Left lung (tissue), 10 donors: ENCODE measurements around the gene TMEM271. TPM values are rescaled to one million over a fixed set of nuclear protein-coding genes. Genes with fewer than 3 reads are reported as not detected.
"Not testable (repeated sequence)": the region's sequence is repeated elsewhere in the genome, so short reads cannot be mapped to it uniquely, and the experiment has no call there.

Experiments used
- ATAC-seq: fragments of 200-7000 bp; cut with Tn5 transposase; one replicate; pipeline ENCODE4 v1.9.1; 2020; ENCODE audit warnings: moderate library complexity
- DNase-seq, 4 donors: peaks; one replicate each; pipeline ENCODE4 v3.0.0-alpha.2; 2013 to 2020
- H3K27ac ChIP-seq, 2 donors: fragments of 200-600 bp; sonication (generic) in 1 of 2; one replicate each; pipeline versions ENCODE4 v1.5.0 to v1.8.0; 2020 to 2021
- H3K27me3 ChIP-seq, 2 donors: fragments of 200-600 bp; sonication (generic) in 1 of 2; one replicate each; pipeline versions ENCODE4 v1.5.0 to v1.8.0; 2020 to 2021
- H3K36me3 ChIP-seq, 2 donors: fragments of 200-600 bp; sonication (generic) in 1 of 2; one replicate each; pipeline versions ENCODE4 v1.5.0 to v1.8.0; 2020 to 2021
- H3K4me1 ChIP-seq, 2 donors: fragments of 200-600 bp; one replicate each; pipeline ENCODE4 v1.8.0; 2021
- H3K4me3 ChIP-seq, 2 donors: fragments of 200-600 bp; sonication (generic) in 1 of 2; one replicate each; pipeline versions ENCODE4 v1.5.0 to v1.8.0; 2020 to 2021; ENCODE audit warnings: mild to moderate bottlenecking in 1 of 2
- H3K9me3 ChIP-seq, 2 donors: fragments of 200-600 bp; sonication (generic) in 1 of 2; one replicate each; pipeline versions ENCODE4 v1.5.0 to v1.8.0; 2020 to 2021
- CTCF ChIP-seq, 2 donors: fragments of 200-600 bp; sonication (generic) in 1 of 2; IDR thresholded peaks; one replicate each; pipeline versions ENCODE4 v1.5.0 to v1.8.0; 2021; ENCODE audit warnings: antibody characterized with exemption in 2 of 2
- intact Hi-C, 2 donors: fragments of 100-400 bp; cut with DNase I; formaldehyde crosslinking; loops; one replicate each; pipeline versions ENCODE4 v1.11.2 to v1.14.2; 2022
- polyA plus RNA-seq, 6 donors: library from polyadenylated mRNA; unstranded; fragments of 120-200 nt; gene quantifications; one replicate each; pipeline ENCODE4 v1.2.1, GENCODE V29; 2013; ENCODE audit not compliant: insufficient read length in 6 of 6
- total RNA-seq, 2 donors: library from RNA; stranded (reverse); fragmentation: NEBNext Ultra II Directional; extraction: Animal tissue kit (Norgen Biotek cat#: 25700); gene quantifications; one replicate each; pipeline ENCODE4 v1.2.1, GENCODE V29; 2021
- donor health status: DM: no; HTN: yes; CAD: no.
- donor health status: DM: no; HTN: no; CAD: no.

Gene TMEM271
- total and polyA plus RNA-seq, 8 donors, result not detected

GRCh38 chr4:568962-569361 is 7.1 kb downstream of the TMEM271 start:
- intact Hi-C loops, result no loop called here
- H3K36me3 ChIP-seq, result no peaks in the 10 kb centered on the region
- H3K27me3 ChIP-seq, result peaks cover 18 to 58% of the 10 kb centered on the region in 2 donors
- H3K9me3 ChIP-seq, result peaks cover 0 to 3% of the 10 kb centered on the region in 2 donors
- no peak overlapping the region for H3K27ac ChIP-seq
- DNase-seq (peak in 1 of 4 donors; percentile 51), ATAC-seq (no peak)
- H3K4me1 ChIP-seq, result no peaks in the 10 kb centered on the region
- no peak for TF ChIP-seq CTCF (IDR thresholded peaks at IDR 0.05)
- H3K4me3 ChIP-seq, result no peak overlapping the region

GRCh38 chr4:568351-568652 is 7.8 kb downstream of the TMEM271 start:
- Histone ChIP-seq H3K4me3 (no peak overlapping the region), H3K27ac (no peak overlapping the region), H3K36me3 (no peaks in the 10 kb centered on the region), H3K9me3 (peaks cover 0 to 3% of the 10 kb centered on the region in 2 donors), H3K27me3 (peaks cover 11 to 52% of the 10 kb centered on the region in 2 donors), H3K4me1 (no peaks in the 10 kb centered on the region)
- TF ChIP-seq CTCF (IDR thresholded peaks at IDR 0.05), result no peak
- intact Hi-C loops, result no loop called here
- DNase-seq (no peak), ATAC-seq (no peak)

GRCh38 chr4:567457-568350 is 8.4 kb downstream of the TMEM271 start:
- intact Hi-C loops, result no loop called here
- ATAC-seq (no peak), DNase-seq (no peak)
- Histone ChIP-seq H3K27ac (no peak overlapping the region), H3K4me1 (no peaks in the 10 kb centered on the region), H3K36me3 (no peaks in the 10 kb centered on the region), H3K9me3 (peaks cover 0 to 3% of the 10 kb centered on the region in 2 donors), H3K27me3 (peaks cover 6 to 46% of the 10 kb centered on the region in 2 donors), H3K4me3 (no peak overlapping the region)
- TF ChIP-seq CTCF (IDR thresholded peaks at IDR 0.05), result no peak

GRCh38 chr4:566508-567295 is 9.4 kb downstream of the TMEM271 start:
- Histone ChIP-seq H3K27me3 (peaks cover 0 to 36% of the 10 kb centered on the region in 2 donors), H3K27ac (no peak overlapping the region), H3K36me3 (no peaks in the 10 kb centered on the region), H3K4me1 (no peaks in the 10 kb centered on the region), H3K9me3 (peaks cover 0 to 3% of the 10 kb centered on the region in 2 donors), H3K4me3 (no peak overlapping the region)
- no peak for DNase-seq
- intact Hi-C loops, result no loop called here
- no peak for ATAC-seq
- no peak for TF ChIP-seq CTCF (IDR thresholded peaks at IDR 0.05)

- Histone ChIP-seq H3K27ac (no peak overlapping the region), H3K9me3 (peaks cover 0 to 3% of the 10 kb centered on the region in 2 donors), H3K4me1 (no peaks in the 10 kb centered on the region), H3K4me3 (no peak overlapping the region), H3K36me3 (no peaks in the 10 kb centered on the region), H3K27me3 (peaks cover 0 to 30% of the 10 kb centered on the region in 2 donors)
- no peak for TF ChIP-seq CTCF (IDR thresholded peaks at IDR 0.05)
- intact Hi-C loops, result no loop called here
- DNase-seq (no peak), ATAC-seq (no peak)
These were observed 10.1 kb downstream of the TMEM271 start for GRCh38 chr4:566035-566434.

- ATAC-seq, H3K36me3 ChIP-seq, H3K27ac ChIP-seq, intact Hi-C loops, H3K4me1 ChIP-seq, H3K4me3 ChIP-seq, H3K9me3 ChIP-seq, DNase-seq: not testable (repeated sequence)
- H3K27me3 ChIP-seq, result peaks cover 0 to 30% of the 10 kb centered on the region in 2 donors
These were observed 10.5 kb downstream of the TMEM271 start for GRCh38 chr4:565614-566013.

- ATAC-seq, H3K36me3 ChIP-seq, H3K4me1 ChIP-seq, H3K27me3 ChIP-seq, DNase-seq, H3K4me3 ChIP-seq, intact Hi-C loops, H3K9me3 ChIP-seq, H3K27ac ChIP-seq: not testable (repeated sequence)
These were observed 13.6 kb downstream of the TMEM271 start for GRCh38 chr4:562458-562857.
